DMS53 (cell line): ENCODE measurements around the gene TMEM179.

ENCODE experiments used
- DNase-seq: peaks from one replicate; lab custom pipeline; 2025; lab: John Stamatoyannopoulos, UW

Gene TMEM179

GRCh38 chr14:104555430-104556255, 48.9 kb downstream of the TMEM179 start:
- no peak for DNase-seq

- DNase-seq, result no peak
These were observed 49.8 kb downstream of the TMEM179 start for GRCh38 chr14:104554608-104555429.

- DNase-seq, result no peak
These were observed 50.4 kb downstream of the TMEM179 start for GRCh38 chr14:104554088-104554607.

- DNase-seq, result no peak
These were observed 51.1 kb downstream of the TMEM179 start for GRCh38 chr14:104553166-104554087.

GRCh38 chr14:104552738-104553125, 51.8 kb downstream of the TMEM179 start:
- DNase-seq, result no peak

- no peak for DNase-seq
These were observed 52.5 kb downstream of the TMEM179 start for GRCh38 chr14:104551851-104552737.

- DNase-seq, result no peak
These were observed 53.5 kb downstream of the TMEM179 start for GRCh38 chr14:104550861-104551728.

- DNase-seq, result no peak
These were observed 54.2 kb downstream of the TMEM179 start for GRCh38 chr14:104550340-104550860.

- no peak for DNase-seq
These were observed 54.8 kb downstream of the TMEM179 start for GRCh38 chr14:104549536-104550339.

GRCh38 chr14:104548802-104549535, 55.6 kb downstream of the TMEM179 start:
- no peak for DNase-seq

- no peak for DNase-seq
These were observed 56.4 kb downstream of the TMEM179 start for GRCh38 chr14:104547998-104548700.

- no peak for DNase-seq
These were observed 57.1 kb downstream of the TMEM179 start for GRCh38 chr14:104547310-104547997.

GRCh38 chr14:104546591-104547309, 57.8 kb downstream of the TMEM179 start:
- no peak for DNase-seq

GRCh38 chr14:104545942-104546501, 58.5 kb downstream of the TMEM179 start:
- DNase-seq, result no peak

GRCh38 chr14:104545151-104545941, 59.2 kb downstream of the TMEM179 start:
- no peak for DNase-seq
